Measurements from ENCODE around the gene SERINC5.

DNA sequence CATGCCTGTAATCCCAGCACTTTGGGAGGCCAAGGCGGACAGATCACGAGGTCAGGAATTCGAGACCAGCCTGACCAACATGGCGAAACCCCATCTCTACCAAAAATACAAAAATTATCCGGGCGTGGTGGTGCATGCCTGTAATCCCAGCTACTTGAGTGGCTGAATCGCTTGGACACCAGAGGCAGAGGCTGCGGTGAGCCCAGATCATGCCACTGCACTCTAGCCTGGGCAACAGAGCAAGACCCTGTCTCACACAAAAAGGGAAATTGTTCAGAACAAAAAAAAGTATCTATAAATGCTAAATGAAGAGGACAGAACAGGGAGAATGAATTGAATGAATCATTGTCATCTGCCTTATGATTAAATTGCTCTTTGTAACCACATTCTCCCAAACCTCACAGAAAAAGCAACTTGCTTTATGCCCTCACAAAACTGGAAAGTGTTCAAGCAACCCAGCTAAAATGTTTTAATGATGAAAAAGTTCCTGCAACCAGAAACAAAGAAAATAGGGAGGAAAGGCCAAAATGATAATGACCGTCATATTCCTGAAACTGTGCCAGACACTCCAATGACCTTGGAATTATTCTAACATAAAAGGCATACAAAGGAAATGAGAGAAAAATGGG lies 83.7 kb downstream of the SERINC5 start:
- TF ChIP-seq FOXA1 (IDR thresholded peaks at IDR 0.05) (no peak), SP1 (IDR thresholded peaks at IDR 0.05) (no peak), TARDBP (IDR thresholded peaks at IDR 0.05) (no peak), SUZ12 (IDR thresholded peaks at IDR 0.05) (no peak), ARNT (IDR thresholded peaks at IDR 0.05) (no peak), HDGF (IDR thresholded peaks at IDR 0.05; ENCODE audit: borderline replicate concordance) (no peak), L3MBTL2 (conservative IDR thresholded peaks at IDR 0.05) (no peak), ZNF384 (IDR thresholded peaks at IDR 0.05) (no peak), FOXM1 (IDR thresholded peaks at IDR 0.05; ENCODE audit: borderline replicate concordance) (no peak), LEF1 (IDR thresholded peaks at IDR 0.05; ENCODE audit: borderline replicate concordance) (no peak), BHLHE40 (IDR thresholded peaks at IDR 0.05; ENCODE audit: borderline replicate concordance) (no peak)

All from HEK293T (cell line).